ENCODE data around the gene KIAA1614. TPM values are rescaled to one million over a fixed set of nuclear protein-coding genes. Genes with fewer than 3 reads are reported as not detected.

Gene KIAA1614
- polyA plus RNA-seq, 1 of the 3 experiments (the other 2 are of a cell fraction), result 1.1 TPM

DNA sequence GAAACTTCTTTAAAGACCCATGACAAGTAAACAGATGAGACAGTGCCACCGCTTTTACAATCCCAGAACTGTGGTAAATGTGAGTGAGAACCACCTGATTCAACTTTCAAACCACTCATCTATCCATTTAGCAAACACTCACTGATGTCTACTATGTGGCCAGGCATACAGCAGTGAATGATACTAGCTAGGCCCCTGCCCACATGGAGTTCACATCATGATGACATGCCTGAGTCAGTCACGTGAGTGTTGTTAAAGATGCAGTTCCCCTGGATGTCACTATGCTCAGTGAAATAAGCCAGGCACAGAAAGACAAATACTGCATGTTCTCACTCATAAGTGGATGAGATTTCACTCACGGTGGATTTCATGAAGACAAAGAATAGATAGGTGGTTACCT lies 81.6 kb downstream of the KIAA1614 start:
- Histone ChIP-seq H3K27me3 (ENCODE audit: insufficient read depth) (no peaks in the 10 kb centered on the region), H3K4me1 (ENCODE audit: control insufficient read depth in 1 of 2, insufficient read depth in 2 of 2, low read depth in 1 of 2, low read length in 1 of 2) (no peaks in the 10 kb centered on the region; a peak in 1 of 4 replicates), H4K20me1 (ENCODE audit: insufficient read depth) (no peaks in the 10 kb centered on the region), H3K9me2 (no peaks in the 10 kb centered on the region), H3K4me3 (ENCODE audit: low read depth in 2 of 2, low read length in 1 of 2) (no peak overlapping the region), H3K27ac (ENCODE audit: low read depth in 2 of 2, low read length in 1 of 2) (no peak overlapping the region), H2AFZ (ENCODE audit: low read depth) (no peak overlapping the region), H3K9me3 (no peaks in the 10 kb centered on the region), H3K4me2 (no peak overlapping the region), H3K36me3 (replicated peaks in 1 of 2; ENCODE audit: control insufficient read depth in 1 of 2, insufficient read depth in 2 of 2, low read length in 1 of 2) (peaks cover 28 to 68% of the 10 kb centered on the region in 2 experiments), H3K79me2 (ENCODE audit: insufficient read depth) (no peaks in the 10 kb centered on the region), H3F3A (replicated peaks; ENCODE audit: insufficient read depth) (no peaks in the 10 kb centered on the region), H3K9ac (no peak overlapping the region)
- TF ChIP-seq POLR2AphosphoS5 (IDR thresholded peaks at IDR 0.05; ENCODE audit: low read depth, low read length) (no peak), MEF2A (IDR thresholded peaks at IDR 0.05; ENCODE audit: borderline replicate concordance, low read depth) (no peak), IRF3 (IDR thresholded peaks at IDR 0.05; ENCODE audit: low read depth, low read length) (no peak)
- POLR2A ChIA-PET, result no interaction called here
- no peak for DNase-seq
- WGBS (ENCODE audit: low lambda C conversion rate), result 67% methylated on average over 3 of the region's 3 CpGs
- CTCF ChIA-PET, result no interaction called here

GRCh38 chr1:180997843-180998504 lies 85.3 kb downstream of the KIAA1614 start:
- Histone ChIP-seq H4K20me1 (ENCODE audit: insufficient read depth) (no peaks in the 10 kb centered on the region), H3K4me3 (ENCODE audit: low read depth in 2 of 2, low read length in 1 of 2) (no peak overlapping the region), H3K27ac (ENCODE audit: low read depth in 2 of 2, low read length in 1 of 2) (no peak overlapping the region), H3K9ac (no peak overlapping the region), H3K9me3 (no peaks in the 10 kb centered on the region), H3K27me3 (ENCODE audit: insufficient read depth) (no peaks in the 10 kb centered on the region), H3K9me2 (no peaks in the 10 kb centered on the region), H3K4me2 (no peak overlapping the region), H2AFZ (ENCODE audit: low read depth) (no peak overlapping the region), H3K79me2 (ENCODE audit: insufficient read depth) (no peaks in the 10 kb centered on the region), H3F3A (replicated peaks; ENCODE audit: insufficient read depth) (no peaks in the 10 kb centered on the region), H3K4me1 (ENCODE audit: control insufficient read depth in 1 of 2, insufficient read depth in 2 of 2, low read depth in 1 of 2, low read length in 1 of 2) (no peaks in the 10 kb centered on the region; a peak in 1 of 4 replicates), H3K36me3 (replicated peaks in 1 of 2; ENCODE audit: control insufficient read depth in 1 of 2, insufficient read depth in 2 of 2, low read length in 1 of 2) (peaks cover 39 to 61% of the 10 kb centered on the region in 2 experiments)
- TF ChIP-seq TCF12 (IDR thresholded peaks at IDR 0.05) (no peak), JUND (IDR thresholded peaks at IDR 0.05) (no peak)
- WGBS (ENCODE audit: low lambda C conversion rate), result 97% methylated on average over 4 of the region's 4 CpGs
- ChIA-PET POLR2A (no interaction called here), CTCF (interaction anchor here (5.6 kb wide), 1 partner anchor 144 kb away, joined by 23 read pairs; no protein-coding TSS in a partner anchor)
- no peak for DNase-seq

Other genes with a start within 250 kb of the KIAA1614 start
- 11.6 and 16.1 TPM in 2 replicates for gene STX6, start 110.0 kb downstream of the KIAA1614 start, polyA plus RNA-seq (2012; rRNA removed)
- gene MR1, start 121.1 kb downstream of the KIAA1614 start, polyA plus RNA-seq (2012; rRNA removed), result 7.0 and 9.7 TPM in 2 replicates
- gene IER5, start 175.8 kb downstream of the KIAA1614 start, polyA plus RNA-seq (2012; rRNA removed), result 46.2 and 52.9 TPM in 2 replicates